Measurements from ENCODE around the gene NTSR1.

Gene NTSR1

GRCh38 chr20:62766716-62767115 lies 58.1 kb downstream of the NTSR1 start:
- H3K4me2 ChIP-seq (ENCODE audit: low read length) = no peak overlapping the region
- no peaks in the 10 kb centered on the region for H4K20me1 ChIP-seq (ENCODE audit: control insufficient read depth, insufficient read depth, low read depth, low read length)
- no peak overlapping the region for H3K4me3 ChIP-seq (ENCODE audit: low read length)
- TF ChIP-seq CTCF (IDR thresholded peaks at IDR 0.05; ENCODE audit: low read depth, low read length, poor library complexity, severe bottlenecking) = no peak
- no peak for TF ChIP-seq EZH2phosphoT487 (IDR thresholded peaks at IDR 0.05; ENCODE audit: borderline replicate concordance, low read length)
- no peaks in the 10 kb centered on the region for H3K27me3 ChIP-seq (ENCODE audit: control insufficient read depth, low read length)
- H3K9me3 ChIP-seq (ENCODE audit: control insufficient read depth, insufficient read depth, low read length) = no peaks in the 10 kb centered on the region
- no peak overlapping the region for H3K27ac ChIP-seq (ENCODE audit: low read depth, low read length)
- no peaks in the 10 kb centered on the region for H3F3A ChIP-seq (ENCODE audit: control insufficient read depth, insufficient read depth)
- no peaks in the 10 kb centered on the region for H3K79me2 ChIP-seq (ENCODE audit: control insufficient read depth, low read length)
- H3K36me3 ChIP-seq (ENCODE audit: control insufficient read depth, low read length) = no peaks in the 10 kb centered on the region
- no peaks in the 10 kb centered on the region for H3K4me1 ChIP-seq (ENCODE audit: control insufficient read depth, low read length)
- H3K9me2 ChIP-seq (replicated peaks; ENCODE audit: control insufficient read depth, low read length) = no peaks in the 10 kb centered on the region

DNA sequence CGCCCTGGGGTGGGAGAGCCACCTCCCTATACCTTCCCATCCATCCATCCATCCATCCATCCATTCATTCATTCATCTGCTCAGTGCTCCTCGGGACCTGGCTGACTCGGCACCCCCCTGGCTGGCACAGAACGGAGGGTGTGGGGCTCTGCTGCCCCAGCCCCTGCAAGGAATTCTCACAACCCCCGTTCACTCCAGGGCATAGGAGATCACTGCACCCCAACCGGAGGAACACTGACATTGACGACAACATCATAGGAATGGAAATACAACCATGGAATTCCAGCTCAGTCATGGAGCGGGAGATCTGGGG lies 59.6 kb downstream of the NTSR1 start:
- no peaks in the 10 kb centered on the region for H3F3A ChIP-seq (ENCODE audit: control insufficient read depth, insufficient read depth)
- no peak overlapping the region for H3K27ac ChIP-seq (ENCODE audit: low read depth, low read length)
- H3K79me2 ChIP-seq (ENCODE audit: control insufficient read depth, low read length) = no peaks in the 10 kb centered on the region
- no peak for TF ChIP-seq CTCF (IDR thresholded peaks at IDR 0.05; ENCODE audit: low read depth, low read length, poor library complexity, severe bottlenecking)
- TF ChIP-seq EZH2phosphoT487 (IDR thresholded peaks at IDR 0.05; ENCODE audit: borderline replicate concordance, low read length) = no peak
- H3K9me2 ChIP-seq (replicated peaks; ENCODE audit: control insufficient read depth, low read length) = no peaks in the 10 kb centered on the region
- H3K36me3 ChIP-seq (ENCODE audit: control insufficient read depth, low read length) = no peaks in the 10 kb centered on the region
- no peaks in the 10 kb centered on the region for H3K9me3 ChIP-seq (ENCODE audit: control insufficient read depth, insufficient read depth, low read length)
- no peaks in the 10 kb centered on the region for H4K20me1 ChIP-seq (ENCODE audit: control insufficient read depth, insufficient read depth, low read depth, low read length)
- no peaks in the 10 kb centered on the region for H3K4me1 ChIP-seq (ENCODE audit: control insufficient read depth, low read length)
- H3K27me3 ChIP-seq (ENCODE audit: control insufficient read depth, low read length) = no peaks in the 10 kb centered on the region
- no peak overlapping the region for H3K4me2 ChIP-seq (ENCODE audit: low read length)
- H3K4me3 ChIP-seq (ENCODE audit: low read length) = no peak overlapping the region

GRCh38 chr20:62768551-62769287 lies 60.1 kb downstream of the NTSR1 start:
- H3K9me2 ChIP-seq (replicated peaks; ENCODE audit: control insufficient read depth, low read length) = no peaks in the 10 kb centered on the region
- H4K20me1 ChIP-seq (ENCODE audit: control insufficient read depth, insufficient read depth, low read depth, low read length) = no peaks in the 10 kb centered on the region
- TF ChIP-seq CTCF (IDR thresholded peaks at IDR 0.05; ENCODE audit: low read depth, low read length, poor library complexity, severe bottlenecking) = no peak
- no peak for TF ChIP-seq EZH2phosphoT487 (IDR thresholded peaks at IDR 0.05; ENCODE audit: borderline replicate concordance, low read length)
- no peaks in the 10 kb centered on the region for H3F3A ChIP-seq (ENCODE audit: control insufficient read depth, insufficient read depth)
- no peak overlapping the region for H3K27ac ChIP-seq (ENCODE audit: low read depth, low read length)
- H3K9me3 ChIP-seq (ENCODE audit: control insufficient read depth, insufficient read depth, low read length) = no peaks in the 10 kb centered on the region
- H3K36me3 ChIP-seq (ENCODE audit: control insufficient read depth, low read length) = no peaks in the 10 kb centered on the region
- no peaks in the 10 kb centered on the region for H3K4me1 ChIP-seq (ENCODE audit: control insufficient read depth, low read length)
- no peak overlapping the region for H3K4me2 ChIP-seq (ENCODE audit: low read length)
- no peak overlapping the region for H3K4me3 ChIP-seq (ENCODE audit: low read length)
- no peaks in the 10 kb centered on the region for H3K27me3 ChIP-seq (ENCODE audit: control insufficient read depth, low read length)
- H3K79me2 ChIP-seq (ENCODE audit: control insufficient read depth, low read length) = no peaks in the 10 kb centered on the region

All from DOHH2 (cell line).